Peyer's patch (tissue), 4 donors: Measurements from ENCODE around the gene HMGCL.

Source experiments
- CTCF ChIP-seq, 6 experiments: fragments of 450-650 bp in 4 of 6; fragments of 200-600 bp in 2 of 6; sonication (generic) in 1 of 6; IDR thresholded peaks; one replicate each; pipeline ENCODE4 v1.5.1; 2017 to 2019; ENCODE audit warnings: antibody characterized with exemption in 6 of 6, mild to moderate bottlenecking in 3 of 6, moderate library complexity in 1 of 6
- POLR2A ChIP-seq, 2 donors: fragments of 450-650 bp; IDR thresholded peaks; one replicate each; pipeline ENCODE4 v1.5.1; 2017; ENCODE audit warnings: antibody characterized with exemption in 2 of 2, mild to moderate bottlenecking in 2 of 2, moderate library complexity in 2 of 2

GRCh38 chr1:23864801-23865542, 39.7 kb upstream of the HMGCL start:
- TF ChIP-seq CTCF (IDR thresholded peaks at IDR 0.05): no peak
- TF ChIP-seq POLR2A (IDR thresholded peaks at IDR 0.05): no peak
